G401 (cell line): ENCODE results near the gene MAPKAP1. TPM values are rescaled to one million over a fixed set of nuclear protein-coding genes. Genes with fewer than 3 reads are reported as not detected.
"Not testable (repeated sequence)": the region's sequence is repeated elsewhere in the genome, so short reads cannot be mapped to it uniquely, and the experiment has no call there.

ENCODE experiments used
- DNase-seq: peaks from one replicate; pipeline ENCODE4 v3.0.0-alpha.2; 2015; ENCODE audit warnings: low spot score
- in situ Hi-C: cut with HindIII; loops from 2 replicates; pipeline ENCODE4 v1.10.0; 2016; ENCODE audit warnings: low sequenced_read_pairs, mixed read lengths
- total RNA-seq: library from RNA; depleted of rRNA; stranded (reverse); fragments of >200 nt; shearing (Covaris generic); gene quantifications from 2 replicates; pipeline ENCODE4 v1.2.3, GENCODE V29; 2014

MAPKAP1 gene
- total RNA-seq, 1 experiment from 2014 or later = 113 TPM

DNA sequence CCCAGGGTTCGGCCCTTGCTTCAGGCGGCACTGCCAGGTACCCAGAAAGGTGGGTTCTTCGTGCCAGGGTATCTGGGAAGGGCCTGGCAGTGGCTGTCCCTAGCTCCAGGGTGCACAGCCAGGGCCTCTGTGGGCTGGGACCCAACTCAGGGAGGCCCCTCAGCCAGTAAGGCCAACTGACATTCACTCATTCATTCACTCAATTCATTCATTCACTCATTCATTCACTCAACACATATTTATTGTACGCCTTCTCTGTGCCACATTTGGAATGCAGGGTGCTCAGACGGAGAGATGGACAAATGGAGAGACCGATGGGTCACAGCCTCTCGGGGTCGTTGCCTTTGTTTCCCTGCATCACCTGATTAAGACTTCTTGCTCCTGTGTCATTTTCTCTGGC is 290.5 kb downstream of the MAPKAP1 start:
- in situ Hi-C loops = no loop called here

DNA sequence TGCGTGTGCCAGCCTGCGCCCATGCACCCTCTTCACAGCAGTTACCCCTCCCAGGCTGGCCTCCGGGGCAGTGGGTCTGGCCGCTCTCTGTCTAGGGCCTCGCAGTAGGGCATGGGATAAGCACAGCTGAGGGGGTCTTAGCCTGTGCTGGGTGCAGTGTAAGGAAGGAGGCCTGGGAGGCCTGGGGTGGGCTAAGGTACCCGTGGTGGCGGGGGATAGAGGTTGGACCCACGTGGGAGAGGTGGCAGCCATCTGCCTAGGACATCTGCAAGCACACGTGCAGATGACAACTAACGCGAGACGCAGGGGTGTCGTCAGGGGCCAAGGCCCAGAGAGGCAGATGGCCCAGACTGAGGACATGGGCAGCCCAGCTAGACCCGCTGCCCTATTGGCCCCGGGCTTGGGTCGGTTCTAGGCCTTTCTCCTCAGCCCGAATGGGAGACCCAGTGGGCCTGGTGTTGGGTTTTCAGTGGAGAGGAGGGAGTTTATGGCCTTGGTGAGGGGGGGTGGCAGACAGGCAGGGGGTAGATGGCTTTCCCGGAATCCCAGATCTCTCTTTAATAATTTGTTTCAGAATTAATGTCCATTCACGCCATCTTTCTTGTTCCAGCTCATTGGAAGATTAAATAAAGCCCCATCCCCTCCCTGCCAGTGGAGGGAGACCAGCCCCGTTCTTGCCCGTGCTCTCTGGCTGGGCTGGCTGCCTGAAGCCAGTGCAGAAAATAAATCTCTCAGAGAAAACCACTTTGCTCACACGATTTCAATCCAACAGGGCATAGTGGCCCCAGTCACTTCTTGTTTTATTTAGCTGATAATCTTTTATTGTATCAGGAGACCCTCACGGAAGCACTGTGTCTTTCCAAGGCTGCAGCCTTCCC is 291.2 kb downstream of the MAPKAP1 start:
- in situ Hi-C loops = no loop called here
- no peak for DNase-seq

More for the DNA sequence above, 290.5 kb downstream of the MAPKAP1 start:
- no peak for DNase-seq

DNA sequence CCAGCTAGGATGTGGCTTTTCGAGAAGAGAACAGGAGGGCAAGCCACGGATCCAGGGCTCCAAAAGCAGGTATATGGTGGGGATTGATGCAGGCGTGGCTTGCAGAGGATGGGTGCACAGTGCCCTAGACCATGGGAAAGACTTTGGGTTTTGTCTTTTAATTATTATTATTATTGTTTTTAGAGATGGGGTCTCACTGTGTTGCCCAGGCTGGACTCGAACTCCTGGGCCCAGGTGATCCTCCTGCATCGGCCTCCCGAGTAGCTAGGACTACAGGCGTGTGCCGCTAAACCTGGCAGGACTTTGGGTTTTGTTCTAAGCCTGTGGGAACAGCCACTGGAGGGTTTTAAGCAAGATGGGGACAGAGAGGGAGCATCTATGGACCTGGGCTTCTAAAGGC is 293.4 kb downstream of the MAPKAP1 start:
- no peak for DNase-seq
- in situ Hi-C loops = no loop called here

DNA sequence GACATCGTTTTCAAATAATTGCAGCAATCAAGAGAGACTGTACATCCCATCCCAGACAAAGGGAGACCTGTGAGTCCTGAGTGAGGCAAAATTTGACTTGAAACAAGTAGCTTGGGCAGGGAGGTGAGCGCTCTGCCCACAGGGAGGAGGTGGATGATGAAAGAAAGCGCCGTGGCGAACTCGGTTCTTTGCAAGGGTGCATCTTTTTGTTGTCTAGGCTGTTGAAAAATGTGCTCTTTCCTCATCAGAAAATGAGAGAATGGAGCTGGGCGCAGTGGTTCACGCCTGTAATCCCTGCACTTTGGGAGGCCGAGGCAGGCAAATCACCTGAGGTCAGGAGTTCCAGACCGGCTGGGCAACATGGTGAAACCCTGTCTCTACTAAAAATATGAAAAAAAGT is 294.8 kb downstream of the MAPKAP1 start:
- DNase-seq = no peak
- in situ Hi-C loops = no loop called here

DNA sequence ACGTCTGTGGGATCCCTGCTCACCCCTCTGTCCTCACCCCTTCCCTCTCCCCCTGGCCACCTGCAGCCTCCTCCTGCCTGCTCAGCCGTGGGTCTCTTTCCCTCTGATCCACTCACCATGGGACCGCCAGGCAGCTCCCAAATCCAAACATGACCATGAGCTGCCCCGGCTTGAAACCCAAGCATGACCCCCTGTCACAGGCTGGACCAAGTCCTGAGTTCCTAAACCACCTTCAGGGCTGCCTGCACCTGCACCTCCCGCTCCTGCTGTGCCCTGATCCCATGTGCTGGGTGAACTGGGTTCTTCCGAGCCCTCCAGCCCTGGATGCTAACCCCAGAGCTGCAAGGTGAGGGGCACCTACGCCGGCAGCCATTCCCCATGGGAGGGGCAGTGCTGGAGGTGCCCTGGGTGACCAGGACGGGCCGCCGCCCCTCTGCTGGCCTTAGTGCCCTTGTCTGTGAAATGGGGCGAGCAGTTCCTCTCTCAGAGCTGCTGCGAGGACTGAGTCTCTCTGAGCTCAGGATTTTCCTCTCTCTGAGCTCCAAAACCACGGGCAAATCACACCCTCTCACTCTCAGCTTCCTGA is 295.7 kb downstream of the MAPKAP1 start:
- DNase-seq = no peak
- in situ Hi-C loops = no loop called here

DNA sequence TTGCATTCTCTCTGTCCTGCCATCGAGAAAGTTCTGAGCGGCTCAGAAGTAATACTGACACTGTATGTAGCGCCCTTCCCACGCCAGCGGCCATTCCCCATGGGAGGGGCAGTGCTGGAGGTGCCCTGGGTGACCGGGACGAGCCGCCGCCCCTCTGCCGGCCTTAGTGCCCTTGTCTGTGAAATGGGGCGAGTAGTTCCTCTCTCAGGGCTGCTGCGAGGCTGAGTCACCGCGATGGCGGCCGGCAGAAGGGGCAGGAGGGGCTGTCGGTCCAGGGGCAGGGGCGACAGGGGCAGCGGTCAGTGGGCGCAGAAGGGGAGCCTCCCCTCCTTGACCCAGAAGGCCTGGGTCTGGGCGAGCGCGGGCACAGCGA is 296.5 kb downstream of the MAPKAP1 start:
- in situ Hi-C loops = no loop called here
- no peak for DNase-seq

DNA sequence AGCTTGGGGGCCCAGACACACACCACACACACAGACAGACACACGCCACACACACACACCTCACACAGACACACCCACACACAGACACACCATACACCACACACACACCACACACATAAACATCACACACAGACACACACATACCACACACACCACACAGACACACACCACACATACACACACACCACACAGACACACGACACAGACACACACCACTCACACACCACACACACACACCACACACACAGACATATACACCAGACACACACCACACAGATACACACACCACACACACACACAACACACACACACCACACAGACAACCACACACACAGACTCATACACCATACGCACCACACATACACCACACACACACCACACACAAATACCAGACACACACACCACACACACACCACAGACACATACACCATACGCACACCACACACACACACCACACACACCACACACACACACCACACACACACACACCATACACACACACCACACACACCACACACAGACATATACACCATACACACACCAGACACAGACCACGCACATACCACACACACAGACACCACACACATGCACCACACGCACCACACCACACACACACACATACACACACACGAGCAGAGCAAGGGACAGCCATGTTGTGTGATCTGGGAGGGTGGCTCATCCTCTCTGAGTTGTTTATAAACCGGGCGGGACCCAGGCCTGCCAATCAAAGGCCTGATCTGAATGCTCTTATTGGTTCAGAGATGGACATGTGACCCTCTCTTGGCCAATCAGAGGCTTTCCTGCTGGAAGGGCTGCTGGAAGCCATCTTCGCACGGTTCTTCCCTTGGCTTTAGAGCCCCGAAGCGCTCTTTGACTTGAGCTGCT is 297.1 kb downstream of the MAPKAP1 start:
- in situ Hi-C loops = no loop called here
- peak; percentile 60 for DNase-seq

DNA sequence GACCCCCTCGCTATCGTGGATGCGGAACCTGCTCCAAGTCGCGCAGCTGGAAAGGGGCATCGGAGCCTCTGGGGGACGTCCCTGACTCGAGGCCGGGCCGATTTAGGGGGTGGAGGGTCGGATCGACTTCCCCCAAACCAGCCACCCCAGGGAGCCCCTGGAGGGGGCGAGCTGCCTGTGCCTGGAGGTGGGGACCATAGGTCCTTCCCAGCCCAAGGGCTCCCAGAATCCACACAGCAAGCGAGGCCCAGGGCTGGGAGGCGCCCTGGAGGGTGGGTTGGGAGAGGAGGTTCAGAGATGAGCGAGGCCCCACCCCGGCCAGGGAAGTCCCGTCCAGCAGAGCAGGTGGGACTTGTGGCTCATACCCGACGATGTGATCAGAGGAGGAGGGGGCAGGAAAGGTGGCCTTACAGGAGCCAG is 297.8 kb downstream of the MAPKAP1 start:
- DNase-seq = no peak
- in situ Hi-C loops = no loop called here

DNA sequence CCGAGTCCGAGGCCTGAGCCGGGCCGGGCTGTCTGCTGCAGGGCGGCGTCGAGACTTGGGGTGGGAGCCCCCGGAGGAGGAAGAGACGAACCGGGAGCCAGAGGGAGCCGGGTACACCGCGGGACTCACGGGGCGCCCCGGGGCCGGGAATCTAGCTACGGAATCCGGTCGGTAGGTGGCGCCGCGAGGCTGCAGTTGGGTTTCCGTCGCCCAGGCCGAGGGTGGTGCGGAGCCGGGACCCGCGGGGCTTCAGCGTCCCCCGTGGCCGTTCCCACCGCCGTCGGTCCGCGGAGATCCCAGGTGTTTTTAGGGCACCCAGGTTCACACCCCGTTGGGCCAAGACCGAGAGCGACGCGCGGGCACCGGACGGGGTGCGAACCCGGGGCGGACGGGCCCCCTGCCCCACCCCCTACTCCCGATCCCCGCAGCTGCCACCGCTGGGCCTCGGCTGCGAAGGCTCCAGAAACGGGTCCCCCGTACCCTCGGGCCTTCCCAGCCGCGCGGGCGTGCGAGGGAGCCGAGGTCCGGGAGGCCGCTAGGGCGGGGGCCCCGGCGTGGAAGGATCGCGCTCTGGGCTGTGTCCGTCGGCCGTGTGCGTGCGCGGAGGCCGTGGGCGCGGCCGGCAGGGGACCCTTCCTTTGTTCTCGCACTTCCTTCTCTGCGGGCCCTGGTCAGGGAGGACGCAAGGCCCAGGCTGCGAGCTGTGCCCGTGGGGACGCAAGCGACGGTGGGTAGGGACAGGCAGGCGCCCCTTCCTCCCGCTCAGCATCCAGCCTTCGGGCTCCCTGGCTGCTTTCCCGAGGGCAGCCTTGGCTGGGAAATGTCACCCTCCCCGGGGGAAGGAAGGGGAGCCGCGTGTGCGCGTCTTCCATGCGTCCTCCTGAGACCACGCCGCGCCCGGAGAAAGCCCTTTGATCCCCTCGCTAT is 298.8 kb downstream of the MAPKAP1 start:
- peak; percentile 64 for DNase-seq
- in situ Hi-C loops = no loop called here

DNA sequence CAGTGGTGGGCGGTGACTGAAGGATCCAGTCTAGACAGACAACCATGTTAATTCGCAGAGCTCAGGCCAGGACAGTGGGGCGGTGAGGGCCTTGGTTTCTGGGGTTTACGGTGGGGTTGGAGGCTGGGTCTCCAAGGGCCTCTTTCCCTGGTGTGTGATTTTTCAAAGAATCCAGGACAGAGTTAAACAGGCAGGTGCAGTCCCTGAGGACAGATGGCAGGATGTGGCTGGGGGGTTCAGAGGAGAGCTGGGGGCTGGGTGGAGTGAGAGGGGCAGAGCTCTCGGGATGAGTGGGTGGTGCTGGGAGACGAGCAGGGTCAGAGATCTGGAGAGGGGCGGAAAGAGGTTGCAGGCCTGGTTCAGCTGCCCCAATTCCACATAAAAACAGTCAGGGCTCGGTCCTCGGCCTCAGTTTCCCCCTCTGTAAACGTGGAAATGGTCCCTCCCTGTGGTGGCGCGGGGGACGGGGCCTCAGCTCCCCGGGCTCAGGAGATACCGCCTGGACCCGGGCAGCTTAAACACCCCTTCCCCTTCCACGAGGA is 299.5 kb downstream of the MAPKAP1 start:
- no peak for DNase-seq
- in situ Hi-C loops = no loop called here

DNA sequence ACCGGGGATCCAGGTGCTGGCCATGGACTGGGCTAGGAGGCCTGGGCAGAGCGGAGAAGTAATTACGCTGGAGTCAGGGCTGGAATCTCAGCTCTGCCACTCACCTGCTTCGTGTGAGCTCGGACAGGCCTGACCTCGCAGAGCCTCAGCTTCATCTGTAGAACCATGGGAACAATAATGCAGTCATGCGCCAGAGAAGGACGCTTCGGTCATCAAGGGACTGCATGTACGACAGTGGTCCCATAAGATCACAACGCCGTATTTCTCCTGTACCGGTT is 300.3 kb downstream of the MAPKAP1 start:
- DNase-seq = no peak
- in situ Hi-C loops = no loop called here

DNA sequence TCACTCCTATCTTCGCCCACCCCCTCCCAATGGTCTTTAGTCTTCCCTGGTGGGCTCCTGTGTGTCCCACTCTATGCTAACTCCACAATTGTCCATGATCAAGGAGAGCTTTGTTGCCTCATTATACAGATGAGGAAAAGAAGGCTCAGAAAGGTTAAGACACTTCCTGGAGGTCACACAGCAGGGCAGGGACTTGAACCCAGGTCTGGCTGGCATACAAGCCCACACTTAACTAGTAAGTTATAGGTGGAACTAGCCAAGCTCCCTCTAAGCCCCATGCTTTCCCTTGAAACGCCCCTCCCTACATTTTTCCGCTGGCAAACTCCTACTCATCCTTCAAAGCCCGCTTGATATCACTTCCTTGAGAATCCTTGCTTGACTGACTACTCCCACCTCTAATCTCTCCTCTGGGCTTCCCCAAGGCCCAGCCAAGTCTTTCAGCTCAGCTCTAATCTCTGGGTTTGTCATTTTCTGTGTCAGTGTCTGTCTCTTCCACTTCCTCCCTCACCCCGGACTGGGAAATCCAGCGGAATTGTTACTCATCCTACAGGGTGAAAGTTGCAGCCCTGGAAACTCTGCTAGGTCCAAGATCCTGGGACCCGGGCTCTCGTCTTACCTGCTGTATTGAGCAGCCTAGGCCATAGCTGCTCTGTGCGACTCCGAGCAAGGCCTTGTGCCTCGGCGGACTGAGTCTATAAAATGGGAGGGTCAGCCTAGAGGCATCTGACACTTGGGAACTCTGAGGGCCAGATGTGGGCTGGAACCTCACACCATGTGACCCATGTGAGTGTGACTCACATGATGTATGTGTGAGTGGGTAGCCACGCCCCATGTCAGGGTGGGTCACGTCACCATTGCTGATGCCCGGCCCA is 300.8 kb downstream of the MAPKAP1 start:
- no peak for DNase-seq

DNA sequence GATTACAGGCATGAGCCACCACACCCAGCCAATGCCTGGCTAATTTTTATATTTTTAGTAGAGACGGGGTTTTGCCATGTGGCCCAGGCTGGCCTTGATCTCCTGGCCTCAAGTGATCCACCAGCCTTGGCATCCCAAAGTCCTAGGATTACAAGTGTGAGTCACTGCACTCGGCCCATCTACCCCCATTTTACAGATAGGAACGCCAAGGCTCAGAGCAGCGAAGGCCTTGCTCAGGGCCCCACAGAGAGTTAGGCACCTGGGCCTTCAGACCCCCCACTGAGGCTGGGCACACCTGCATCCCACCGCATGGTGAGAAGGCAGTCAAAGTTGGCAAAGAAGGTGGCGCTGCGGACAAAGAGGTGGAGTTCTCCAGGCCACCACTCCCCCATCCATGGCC is 302.3 kb downstream of the MAPKAP1 start:
- DNase-seq = no peak
- in situ Hi-C loops = no loop called here

More for the DNA sequence above, 300.8 kb downstream of the MAPKAP1 start:
- in situ Hi-C loops = no loop called here

DNA sequence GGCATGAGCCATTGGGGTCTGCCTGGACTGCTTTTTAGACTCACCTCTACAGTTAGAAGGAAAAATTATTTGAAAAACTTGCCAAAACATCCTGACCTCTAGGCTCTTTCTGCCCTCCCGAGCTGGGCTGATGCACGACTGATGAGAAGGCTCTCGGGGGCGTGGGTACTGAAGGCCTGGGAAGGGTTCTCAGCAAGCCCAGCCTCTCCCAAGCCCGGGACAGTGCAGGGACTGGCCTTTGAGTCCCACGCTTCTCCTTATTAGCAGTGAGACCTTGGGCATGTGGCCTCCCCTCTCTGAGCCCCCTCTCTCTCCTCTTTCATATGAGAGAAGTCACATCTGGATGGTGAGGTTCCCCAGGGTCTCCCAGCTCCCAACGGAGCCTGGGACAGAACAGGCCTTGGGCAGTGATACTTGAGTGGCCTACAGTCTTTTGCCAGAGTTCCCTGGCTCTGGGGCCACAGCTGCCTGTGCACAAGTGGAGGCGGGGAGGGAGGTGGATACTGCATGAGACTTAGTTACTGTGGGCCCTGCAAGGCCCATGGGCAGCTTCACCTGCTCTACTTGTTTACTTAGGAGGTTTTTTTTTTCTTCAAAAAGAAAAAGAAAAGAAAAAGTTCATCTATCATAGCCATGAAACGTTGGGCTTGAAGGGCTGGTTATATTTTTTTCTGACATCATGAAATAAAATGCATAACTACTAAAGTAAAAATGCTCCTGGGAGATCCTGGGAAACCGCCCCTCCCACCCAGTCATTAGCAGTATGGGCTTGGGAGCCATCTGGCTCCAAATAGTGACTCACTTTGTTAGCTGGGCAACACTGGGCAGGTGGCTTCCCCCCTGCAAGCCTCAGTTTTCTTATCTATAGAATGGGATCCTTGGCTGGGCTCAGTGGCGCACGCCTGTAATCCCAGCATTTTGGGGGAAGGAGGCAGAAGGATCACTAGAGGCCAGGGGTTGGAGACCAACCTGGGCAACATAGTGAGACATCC is 306.0 kb downstream of the MAPKAP1 start:
- DNase-seq = no peak
- in situ Hi-C loops = no loop called here

DNA sequence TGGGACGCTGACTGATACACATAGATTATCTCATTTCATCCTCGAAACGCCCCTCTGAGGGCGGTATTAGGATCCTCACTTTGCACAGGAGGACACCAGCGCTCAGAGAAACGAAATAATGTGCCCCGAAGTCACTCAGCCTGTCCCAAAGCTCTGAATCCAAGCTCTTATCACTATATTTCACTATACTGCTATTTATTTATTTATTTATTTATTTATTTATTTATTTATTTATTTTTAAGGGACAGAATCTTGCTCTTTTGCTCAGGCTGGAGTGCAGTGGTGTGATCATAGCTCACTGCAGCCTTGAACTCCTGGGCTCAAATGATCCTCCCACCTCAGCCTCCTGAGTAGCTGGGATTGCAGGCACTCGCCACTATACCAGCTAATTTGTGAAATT is 306.8 kb downstream of the MAPKAP1 start:
- DNase-seq, in situ Hi-C loops: not testable (repeated sequence)

DNA sequence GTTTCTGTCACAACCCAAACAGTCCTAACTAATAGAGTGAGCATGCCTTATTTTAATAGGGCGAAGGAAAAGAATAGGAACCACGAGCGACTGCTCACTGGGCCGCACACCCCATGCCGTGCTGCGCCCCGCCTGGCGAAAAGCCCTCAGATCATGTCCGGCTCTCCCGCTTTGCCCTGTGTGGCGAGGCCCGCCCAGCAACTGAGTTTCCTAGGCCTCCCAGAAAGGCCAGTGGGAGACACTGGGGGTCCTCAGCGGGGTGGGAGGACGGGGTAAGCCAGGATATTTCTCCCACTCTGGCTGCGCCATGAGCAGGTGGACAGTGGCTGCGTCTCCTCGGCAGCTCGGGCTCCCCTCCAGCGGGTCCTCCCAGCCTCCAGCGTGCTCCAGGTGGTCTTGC is 307.3 kb downstream of the MAPKAP1 start:
- DNase-seq = no peak
- in situ Hi-C loops = no loop called here

DNA sequence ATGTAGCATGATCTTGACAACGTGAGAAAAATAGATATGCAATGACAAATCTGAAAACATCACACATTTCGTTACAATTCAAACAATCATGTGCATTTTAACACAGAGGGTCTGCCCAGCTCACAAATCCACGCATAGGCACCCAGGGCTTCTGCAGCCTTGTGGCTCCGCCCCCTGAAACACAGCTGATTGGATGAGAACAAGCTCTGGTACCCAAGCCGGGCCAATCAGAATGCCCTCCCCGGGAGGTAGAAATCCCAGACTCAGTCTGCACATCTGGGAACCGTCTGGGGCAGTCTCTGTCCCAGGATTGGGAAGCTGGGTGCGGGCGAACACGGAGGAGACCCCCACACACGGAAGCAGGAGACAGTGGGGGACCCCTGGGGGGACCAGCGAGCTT is 307.8 kb downstream of the MAPKAP1 start:
- DNase-seq = no peak
- in situ Hi-C loops = no loop called here
